Fibroblast of lung (primary cell): ENCODE measurements around the gene STMN1. TPM values are rescaled to one million over a fixed set of nuclear protein-coding genes. Genes with fewer than 3 reads are reported as not detected.

ENCODE experiments used
- DNase-seq, 2 donors: peaks; one replicate each; pipeline versions ENCODE4 v3.0.0 to v3.0.0-alpha.2; 2010; ENCODE audit warnings: low read depth in 2 of 2
- H2AFZ ChIP-seq: 2 replicates; pipeline ENCODE4 v1.5.1; 2012; ENCODE audit warnings: low read length, control low read depth, inconsistent platforms
- H3K27ac ChIP-seq: 2 replicates; pipeline ENCODE4 v1.5.1; 2011; ENCODE audit warnings: low read length, control low read depth; ENCODE audit not compliant: insufficient read depth
- H3K27me3 ChIP-seq: 2 replicates; pipeline ENCODE4 v1.5.1; 2011; ENCODE audit warnings: mild to moderate bottlenecking, low read length; ENCODE audit not compliant: control insufficient read depth, insufficient read depth
- H3K36me3 ChIP-seq: 2 replicates; pipeline ENCODE4 v1.5.1; 2011; ENCODE audit warnings: low read length; ENCODE audit not compliant: control insufficient read depth, insufficient read depth
- H3K4me1 ChIP-seq: 2 replicates; pipeline ENCODE4 v1.5.1; 2011; ENCODE audit warnings: low read length; ENCODE audit not compliant: control insufficient read depth, insufficient read depth; ENCODE audit errors: extremely low read depth
- H3K4me2 ChIP-seq: 2 replicates; pipeline ENCODE4 v1.5.1; 2011; ENCODE audit warnings: low read length, control low read depth; ENCODE audit not compliant: insufficient read depth; ENCODE audit errors: extremely low read depth
- H3K4me3 ChIP-seq, 4 experiments: fragments of 200-600 bp in 1 of 4; sonication (generic) in 1 of 4; replicated peaks in 1 of 4; 2 replicates each; pipeline ENCODE4 v1.5.1; 2011 to 2016; ENCODE audit warnings: low read length in 4 of 4, low read depth in 3 of 4, mild to moderate bottlenecking in 3 of 4, control low read depth in 2 of 4, inconsistent platforms in 1 of 4, mixed read lengths in 1 of 4; ENCODE audit not compliant: insufficient read depth in 1 of 4; ENCODE audit errors: control extremely low read depth in 1 of 4
- H3K79me2 ChIP-seq: 2 replicates; pipeline ENCODE4 v1.5.1; 2012; ENCODE audit warnings: mild to moderate bottlenecking, low read length, inconsistent platforms; ENCODE audit not compliant: control insufficient read depth, insufficient read depth
- H3K9ac ChIP-seq: 2 replicates; pipeline ENCODE4 v1.5.1; 2011; ENCODE audit warnings: mild to moderate bottlenecking, low read length, control low read depth; ENCODE audit not compliant: insufficient read depth
- H3K9me3 ChIP-seq: 2 replicates; pipeline ENCODE4 v1.5.1; 2012; ENCODE audit warnings: low read depth, low read length; ENCODE audit not compliant: control insufficient read depth, insufficient read depth
- H4K20me1 ChIP-seq: 2 replicates; pipeline ENCODE4 v1.5.1; 2011; ENCODE audit warnings: low read length; ENCODE audit not compliant: control insufficient read depth, insufficient read depth; ENCODE audit errors: extremely low read depth
- CTCF ChIP-seq, 2 donors: IDR thresholded peaks in 1 of 2; conservative IDR thresholded peaks in 1 of 2; 1 replicate in 1 of 2; 2 replicates in 1 of 2; pipeline ENCODE4 v1.5.1; 2011 to 2012; ENCODE audit warnings: low read length in 2 of 2, control low read depth in 1 of 2, inconsistent platforms in 1 of 2, low read depth in 1 of 2, mild to moderate bottlenecking in 1 of 2
- EZH2 ChIP-seq: IDR thresholded peaks from 2 replicates; pipeline ENCODE4 v1.5.1; 2012; ENCODE audit warnings: low read length, control low read depth, mild to moderate bottlenecking; ENCODE audit errors: missing control alignments
- polyA plus RNA-seq, 2 donors: library from polyadenylated mRNA; depleted of rRNA in 1 of 2; stranded (reverse) in 1 of 2; unstranded in 1 of 2; fragments of >200 nt; gene quantifications; 2 replicates each; pipeline ENCODE4 v1.2.1, GENCODE V29; 2011 to 2012; ENCODE audit warnings: missing spikeins in 1 of 2
- total RNA-seq: library from RNA; depleted of rRNA; stranded (reverse); fragments of >200 nt; gene quantifications from 2 replicates; pipeline ENCODE4 v1.2.1, GENCODE V29; 2014

Gene STMN1
- total and polyA plus RNA-seq, 2 donors (not counting 1 experiment from before 2014, with no cell fraction given), result 90.7 to 94.7 TPM

- peak overlapping the region; percentile 92 for H3K27ac ChIP-seq
- H3K36me3 ChIP-seq, result no peaks in the 10 kb centered on the region
- no peaks in the 10 kb centered on the region for H4K20me1 ChIP-seq
- peak overlapping the region; percentile 8 for H2AFZ ChIP-seq
- no peak overlapping the region for H3K9ac ChIP-seq
- peak in 1 of 2 donors; percentile 15 for DNase-seq
- no peak for TF ChIP-seq CTCF (conservative IDR thresholded peaks at IDR 0.05 in 1 of 2, IDR thresholded peaks at IDR 0.05 in 1 of 2; ENCODE audit: low read depth in 1 of 2, low read length in 2 of 2)
- no peak for TF ChIP-seq EZH2
- H3K27me3 ChIP-seq, result no peaks in the 10 kb centered on the region
- no peaks in the 10 kb centered on the region for H3K79me2 ChIP-seq
- H3K9me3 ChIP-seq, result no peaks in the 10 kb centered on the region
- peaks cover 23% of the 10 kb centered on the region for H3K4me1 ChIP-seq
- no peak overlapping the region for H3K4me3 ChIP-seq
- peak overlapping the region; percentile 8 for H3K4me2 ChIP-seq
Measured at GRCh38 chr1:25893116-25893515, 13.1 kb downstream of the STMN1 start.

DNA sequence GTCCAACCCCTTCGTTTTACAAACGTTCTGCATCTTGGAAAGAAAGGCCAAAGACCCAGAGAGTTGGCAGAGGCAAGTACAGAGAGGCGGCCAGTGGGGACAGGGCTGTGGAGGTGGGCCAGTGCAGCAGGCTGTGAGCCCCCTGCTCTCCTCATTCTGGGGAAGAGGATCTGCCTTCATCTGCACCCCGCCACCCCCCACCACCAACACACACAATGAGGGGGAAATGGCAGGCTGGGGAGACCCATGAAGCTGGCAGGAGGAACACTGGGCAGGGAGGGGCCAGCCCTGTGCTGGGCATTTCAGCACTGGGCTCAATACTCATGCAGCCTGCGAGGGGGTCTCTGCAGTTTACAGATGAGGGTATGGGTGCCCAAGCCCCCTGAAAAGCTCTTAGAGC lies 14.6 kb downstream of the STMN1 start:
- H3K36me3 ChIP-seq, result no peaks in the 10 kb centered on the region
- H2AFZ ChIP-seq, result no peak overlapping the region
- no peaks in the 10 kb centered on the region for H4K20me1 ChIP-seq
- H3K27ac ChIP-seq, result peak overlapping the region; percentile 92
- H3K9ac ChIP-seq, result no peak overlapping the region
- DNase-seq, result no peak
- peaks cover 23% of the 10 kb centered on the region for H3K4me1 ChIP-seq
- peak overlapping the region; percentile 8 for H3K4me2 ChIP-seq
- no peaks in the 10 kb centered on the region for H3K79me2 ChIP-seq
- H3K4me3 ChIP-seq, result no peak overlapping the region
- H3K27me3 ChIP-seq, result no peaks in the 10 kb centered on the region
- no peak for TF ChIP-seq EZH2
- no peaks in the 10 kb centered on the region for H3K9me3 ChIP-seq

GRCh38 chr1:25890239-25891034 lies 15.8 kb downstream of the STMN1 start:
- Histone ChIP-seq H4K20me1 (no peaks in the 10 kb centered on the region), H3K9ac (no peak overlapping the region), H3K4me1 (peaks cover 18% of the 10 kb centered on the region), H3K27ac (no peak overlapping the region), H2AFZ (no peak overlapping the region), H3K36me3 (no peaks in the 10 kb centered on the region), H3K4me3 (no peak overlapping the region), H3K4me2 (no peak overlapping the region), H3K79me2 (no peaks in the 10 kb centered on the region), H3K27me3 (no peaks in the 10 kb centered on the region), H3K9me3 (no peaks in the 10 kb centered on the region)
- TF ChIP-seq EZH2, result no peak
- no peak for TF ChIP-seq CTCF (conservative IDR thresholded peaks at IDR 0.05 in 1 of 2, IDR thresholded peaks at IDR 0.05 in 1 of 2; ENCODE audit: low read depth in 1 of 2, low read length in 2 of 2)
- peak; percentile 59 to 89 for DNase-seq
